ENCODE measurements around the gene SSR2.

Gene SSR2

DNA sequence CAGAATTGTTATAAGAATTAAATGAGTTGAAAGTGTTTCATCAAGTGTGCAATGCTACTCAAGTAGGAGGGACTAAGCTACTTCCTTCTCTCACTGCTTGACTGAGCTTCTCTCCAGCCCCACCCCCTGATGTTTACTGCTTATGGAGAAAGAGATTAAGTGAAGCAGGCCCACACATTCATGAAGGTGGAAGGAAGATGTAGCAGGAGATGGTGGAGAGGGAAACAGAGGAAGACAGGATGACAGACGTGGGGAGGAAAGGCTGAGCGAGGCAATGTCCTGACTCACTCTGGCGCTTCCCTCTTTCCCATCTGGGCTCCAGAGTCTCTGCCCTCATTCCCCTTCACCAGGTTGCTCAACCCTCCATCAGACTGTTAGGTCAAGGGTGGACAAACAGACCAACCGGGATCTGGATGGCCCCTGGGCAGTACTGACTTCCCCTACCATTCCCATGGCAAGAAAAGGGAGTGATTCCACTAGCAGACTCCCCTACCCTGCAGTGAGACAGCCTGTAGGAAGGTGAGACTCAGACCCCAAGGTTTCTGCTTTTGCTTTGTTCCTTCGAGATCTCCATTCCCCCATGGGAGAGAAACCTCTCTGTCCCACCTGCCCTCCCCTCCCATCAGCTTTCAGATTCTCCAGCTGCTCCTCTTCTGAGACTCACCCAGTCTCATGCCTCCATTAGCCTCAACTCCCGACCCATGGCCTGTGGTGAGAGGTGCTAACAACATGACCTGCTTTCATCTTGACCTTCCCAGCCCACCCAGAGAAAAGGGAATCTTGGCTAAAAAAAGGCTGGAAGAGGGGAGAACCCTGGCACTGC is 39.3 kb downstream of the SSR2 start:
- Mint-ChIP-seq H3K27ac (ENCODE audit: low read depth) (peak overlapping the region; percentile 90), H3K9me3 (no peaks in the 10 kb centered on the region), H3K4me1 (peaks cover 66% of the 10 kb centered on the region), H3K27me3 (no peaks in the 10 kb centered on the region), H3K36me3 (ENCODE audit: insufficient read depth) (peaks cover 13% of the 10 kb centered on the region), H3K4me3 (peak overlapping the region; percentile 90)
- ATAC-seq (replicated peaks; ENCODE audit: extremely low read depth, poor library complexity, severe bottlenecking) = no peak
- DNase-seq (ENCODE audit: low spot score in 2 of 2) = no peak

DNA sequence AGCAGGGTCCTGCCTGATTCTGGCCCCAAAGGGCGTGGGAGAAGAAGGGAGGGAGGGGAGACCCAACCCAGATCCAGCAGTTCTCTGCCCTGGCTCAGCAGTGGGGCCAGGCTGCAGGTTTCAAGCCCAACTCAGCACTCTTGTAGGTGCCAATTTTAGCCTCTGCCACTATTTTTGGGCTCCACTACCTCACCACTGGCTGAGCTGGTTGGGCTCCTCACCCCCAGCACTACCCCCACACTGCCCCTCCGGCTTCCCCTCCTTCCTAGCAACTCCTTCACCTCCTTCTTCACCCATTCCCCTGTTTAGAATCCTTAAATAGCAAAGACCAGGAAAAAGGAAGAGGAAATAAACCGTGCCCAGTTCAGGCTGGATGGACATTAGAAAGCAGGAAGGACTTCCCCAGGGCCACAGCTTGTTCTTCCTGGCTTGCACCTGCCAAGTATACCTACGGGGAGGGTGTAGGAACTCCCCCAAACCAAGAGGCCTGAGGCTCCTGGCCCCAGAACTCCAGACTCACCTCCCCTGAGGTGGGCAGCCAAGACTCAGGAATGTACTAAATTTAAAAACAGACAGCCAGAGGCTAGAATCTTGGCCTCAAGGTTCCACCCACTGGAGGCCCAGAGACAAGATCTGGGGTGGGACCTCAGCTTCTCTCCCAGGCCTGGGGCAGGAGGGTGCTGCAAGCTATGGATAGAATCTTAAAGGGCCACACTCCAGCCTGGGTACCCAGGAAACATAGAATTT is 41.0 kb downstream of the SSR2 start:
- Mint-ChIP-seq H3K27me3 (no peaks in the 10 kb centered on the region), H3K4me1 (peaks cover 83% of the 10 kb centered on the region), H3K36me3 (ENCODE audit: insufficient read depth) (peaks cover 13% of the 10 kb centered on the region), H3K27ac (ENCODE audit: low read depth) (peak overlapping the region; percentile 90), H3K9me3 (no peaks in the 10 kb centered on the region), H3K4me3 (peak overlapping the region; percentile 90)
- ATAC-seq (replicated peaks; ENCODE audit: extremely low read depth, poor library complexity, severe bottlenecking) = no peak
- DNase-seq (ENCODE audit: low spot score in 2 of 2) = no peak

DNA sequence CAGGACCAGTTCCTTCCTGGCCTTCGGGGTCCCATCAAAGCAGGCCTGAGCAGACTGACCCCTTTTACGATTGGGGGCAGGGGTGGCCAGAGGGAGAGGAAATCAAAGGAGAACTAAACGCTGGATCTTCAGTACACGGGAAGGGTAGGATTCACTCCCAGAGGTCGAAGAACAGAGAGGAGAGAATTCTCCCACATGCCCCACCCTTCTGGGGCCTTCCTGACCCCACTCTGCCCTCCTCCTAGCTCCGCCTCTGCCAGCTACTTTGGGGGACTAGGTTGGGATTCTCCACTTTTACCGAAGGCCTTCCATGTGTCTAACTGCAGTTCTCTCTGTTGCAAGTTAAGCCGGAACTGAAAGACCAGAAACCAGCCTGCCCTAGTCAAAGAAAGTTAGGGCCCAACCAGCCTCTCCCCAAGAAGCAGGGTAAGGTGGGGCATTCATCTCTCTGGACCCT is 41.8 kb downstream of the SSR2 start:
- peak overlapping the region; percentile 90 for H3K27ac Mint-ChIP-seq (ENCODE audit: low read depth)
- H3K27me3 Mint-ChIP-seq = no peaks in the 10 kb centered on the region
- H3K9me3 Mint-ChIP-seq = no peaks in the 10 kb centered on the region
- H3K4me3 Mint-ChIP-seq = peak overlapping the region; percentile 90
- H3K36me3 Mint-ChIP-seq (ENCODE audit: insufficient read depth) = peaks cover 13% of the 10 kb centered on the region
- peaks cover 84% of the 10 kb centered on the region for H3K4me1 Mint-ChIP-seq
- DNase-seq (ENCODE audit: low spot score in 2 of 2) (no peak), ATAC-seq (replicated peaks; ENCODE audit: extremely low read depth, poor library complexity, severe bottlenecking) (peak; percentile 20)

DNA sequence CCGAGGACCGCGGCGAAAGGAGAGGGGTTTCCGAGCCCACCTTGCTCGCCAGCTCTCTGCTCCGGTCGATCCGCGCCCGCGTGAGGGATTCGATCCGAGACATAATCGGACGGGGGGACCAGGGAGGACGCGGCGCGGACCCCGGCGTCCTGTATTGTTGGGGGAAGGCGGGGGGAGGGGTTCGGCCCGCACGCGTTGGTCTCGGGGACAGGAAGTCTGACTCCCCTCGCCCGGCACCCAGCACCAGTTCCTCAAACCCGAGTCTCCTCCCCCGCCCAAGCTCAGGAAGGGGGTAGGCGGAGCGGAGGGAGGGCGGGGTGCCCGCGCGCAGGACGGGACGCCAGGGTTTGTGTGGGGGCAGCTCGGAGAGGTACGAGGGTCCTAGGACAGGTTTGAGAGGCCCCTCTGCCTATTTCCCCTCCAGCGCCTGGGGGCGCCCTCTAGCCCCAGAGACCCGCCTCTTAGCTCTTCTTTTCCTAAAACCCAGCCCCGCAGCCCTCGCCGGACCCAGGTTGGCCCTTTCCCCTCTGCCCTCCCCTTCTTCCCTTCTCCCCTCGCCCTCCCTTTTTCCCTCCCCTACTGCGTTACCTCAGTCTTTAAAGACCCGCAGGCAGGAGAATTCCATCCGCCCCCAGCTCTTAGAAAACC is 42.3 kb downstream of the SSR2 start, which contains the start of gene ARHGEF2:
Gene ARHGEF2, minus strand, starts transcription at position 223 of the 648 bp plus-strand sequence. Its CDS starts 120 bp downstream, at position 103.
- DNase-seq (ENCODE audit: low spot score in 2 of 2) = peak; percentile 44 to 52
- Mint-ChIP-seq H3K9me3 (no peaks in the 10 kb centered on the region), H3K27me3 (no peaks in the 10 kb centered on the region), H3K4me3 (peak within 1 kb of the TSS; percentile 90), H3K36me3 (ENCODE audit: insufficient read depth) (peaks cover 13% of the 10 kb centered on the region), H3K4me1 (peaks cover 84% of the 10 kb centered on the region), H3K27ac (ENCODE audit: low read depth) (peak within 1 kb of the TSS; percentile 90)
- ATAC-seq (replicated peaks; ENCODE audit: extremely low read depth, poor library complexity, severe bottlenecking) = peak; percentile 63

DNA sequence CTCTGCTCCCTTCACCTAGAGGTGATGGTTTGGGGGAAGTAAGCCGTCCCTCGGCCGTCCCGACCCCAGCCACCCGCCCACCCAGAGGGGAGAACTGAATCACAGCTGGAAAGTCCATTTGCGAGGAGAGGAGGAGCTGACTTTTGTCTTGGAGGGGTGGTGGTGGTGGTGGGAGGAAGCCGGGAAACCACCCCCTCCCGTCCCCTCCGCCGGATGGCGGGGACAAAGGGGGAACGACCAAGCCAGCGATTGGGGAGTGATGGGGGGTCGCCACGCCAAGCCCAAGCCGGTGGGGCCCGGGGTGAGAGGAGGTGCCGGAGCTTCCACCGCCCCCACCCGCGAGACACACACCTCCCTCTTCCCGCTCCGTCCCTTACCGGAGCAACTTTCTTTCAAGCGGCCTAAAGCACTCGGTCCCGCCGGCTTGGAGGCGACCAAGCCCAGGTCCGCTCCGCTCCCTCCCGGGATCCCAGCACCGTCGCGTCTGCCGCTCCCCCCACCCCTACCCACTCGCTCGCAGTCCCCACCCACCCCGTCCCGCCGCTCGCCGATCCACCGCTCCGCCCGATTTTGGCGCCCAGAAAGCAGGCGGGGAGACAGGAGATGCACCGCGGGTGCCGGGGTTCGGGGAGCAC is 42.9 kb downstream of the SSR2 start:
- DNase-seq (ENCODE audit: low spot score in 2 of 2) (no peak), ATAC-seq (replicated peaks; ENCODE audit: extremely low read depth, poor library complexity, severe bottlenecking) (peak; percentile 22)
- Mint-ChIP-seq H3K9me3 (no peaks in the 10 kb centered on the region), H3K4me1 (peaks cover 85% of the 10 kb centered on the region), H3K27me3 (no peaks in the 10 kb centered on the region), H3K27ac (ENCODE audit: low read depth) (peak overlapping the region; percentile 90), H3K4me3 (peak overlapping the region; percentile 90), H3K36me3 (ENCODE audit: insufficient read depth) (peaks cover 14% of the 10 kb centered on the region)

DNA sequence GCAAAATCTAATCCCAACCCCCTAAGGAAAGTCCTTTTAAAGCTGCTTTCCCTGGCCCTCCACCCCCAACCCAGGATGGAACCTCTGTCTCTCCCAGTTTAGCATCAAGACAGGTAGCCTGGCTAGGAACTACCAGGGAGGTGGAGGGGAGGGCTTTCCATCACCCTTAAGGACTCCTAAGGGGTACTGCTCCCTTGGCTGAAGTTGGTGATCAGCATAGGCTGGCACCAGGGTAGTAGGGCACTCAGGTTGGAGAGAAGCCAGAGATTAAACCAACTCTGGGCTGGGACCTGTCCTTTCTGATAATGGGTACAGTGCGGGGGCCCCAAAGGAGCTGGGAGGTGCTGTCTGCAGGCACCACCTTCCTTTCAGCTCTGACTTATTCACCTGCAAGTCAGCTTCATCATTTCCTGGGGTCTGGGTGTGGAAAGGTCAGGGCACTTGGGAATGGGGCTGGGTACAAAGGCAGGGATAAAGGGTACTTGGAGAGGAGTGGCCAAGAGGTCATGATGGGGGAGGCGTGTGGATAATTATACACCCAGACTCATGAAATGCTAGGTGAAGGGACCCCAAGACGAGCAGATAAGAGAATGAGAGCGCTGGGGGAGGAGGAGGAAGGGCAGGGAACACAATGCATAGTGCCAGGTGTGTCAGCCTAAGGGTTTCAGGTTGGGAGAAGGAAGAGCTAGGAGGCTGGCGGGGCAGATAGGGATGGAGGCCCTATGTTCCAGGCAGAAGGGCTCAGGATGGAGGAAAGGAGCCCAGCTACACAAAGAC is 43.6 kb downstream of the SSR2 start:
- Mint-ChIP-seq H3K36me3 (ENCODE audit: insufficient read depth) (peaks cover 15% of the 10 kb centered on the region), H3K9me3 (no peaks in the 10 kb centered on the region), H3K27ac (ENCODE audit: low read depth) (peak overlapping the region; percentile 90), H3K4me1 (peaks cover 86% of the 10 kb centered on the region), H3K4me3 (peak overlapping the region; percentile 90), H3K27me3 (no peaks in the 10 kb centered on the region)
- ATAC-seq (replicated peaks; ENCODE audit: extremely low read depth, poor library complexity, severe bottlenecking) = no peak
- DNase-seq (ENCODE audit: low spot score in 2 of 2) = no peak

DNA sequence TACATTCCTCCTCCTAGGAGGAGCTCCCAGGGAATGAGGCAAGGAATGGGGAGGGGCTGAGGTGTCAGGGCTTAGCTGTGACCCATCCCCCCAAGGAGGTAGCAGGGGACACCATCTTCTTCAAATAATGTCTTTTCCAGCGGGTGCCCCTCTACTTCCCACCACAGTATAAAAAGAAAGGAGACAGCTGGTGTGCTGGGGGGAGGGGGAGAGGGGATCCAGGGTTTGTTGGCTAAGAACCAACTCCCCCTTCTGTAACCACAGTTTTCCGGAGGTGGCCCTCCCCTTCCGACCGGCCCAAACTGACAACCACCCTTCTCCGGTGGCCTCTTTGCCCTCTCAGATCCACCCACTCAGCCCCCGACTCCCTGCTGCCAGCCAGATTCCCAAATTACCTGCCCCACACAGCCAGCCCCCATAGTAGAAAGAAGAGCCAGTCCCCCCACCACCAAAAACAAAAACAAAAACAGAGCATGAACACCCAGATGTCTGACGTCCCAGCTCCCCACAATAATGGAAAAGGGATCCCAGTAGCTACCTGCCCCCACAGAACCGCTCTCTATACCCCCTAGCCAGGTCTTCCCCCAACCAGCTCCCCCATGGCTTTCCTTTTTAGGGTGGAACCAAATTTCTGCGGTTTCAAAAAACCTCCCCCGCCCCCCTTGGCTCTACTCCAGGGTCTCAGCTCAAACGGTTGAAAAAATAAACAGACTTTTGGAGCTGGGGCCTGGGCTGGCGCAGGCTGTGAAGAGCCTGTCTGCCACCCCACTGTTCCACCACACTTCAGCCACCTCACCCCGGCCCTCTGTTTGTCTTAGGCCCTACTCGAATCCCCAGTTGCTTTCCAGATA is 44.5 kb downstream of the SSR2 start:
- Mint-ChIP-seq H3K4me1 (peaks cover 86% of the 10 kb centered on the region), H3K36me3 (ENCODE audit: insufficient read depth) (peaks cover 15% of the 10 kb centered on the region), H3K9me3 (no peaks in the 10 kb centered on the region), H3K27me3 (no peaks in the 10 kb centered on the region), H3K27ac (ENCODE audit: low read depth) (peak overlapping the region; percentile 90), H3K4me3 (peak overlapping the region; percentile 90)
- ATAC-seq (replicated peaks; ENCODE audit: extremely low read depth, poor library complexity, severe bottlenecking) (peak; percentile 29), DNase-seq (ENCODE audit: low spot score in 2 of 2) (peak; percentile 44 to 55)

DNA sequence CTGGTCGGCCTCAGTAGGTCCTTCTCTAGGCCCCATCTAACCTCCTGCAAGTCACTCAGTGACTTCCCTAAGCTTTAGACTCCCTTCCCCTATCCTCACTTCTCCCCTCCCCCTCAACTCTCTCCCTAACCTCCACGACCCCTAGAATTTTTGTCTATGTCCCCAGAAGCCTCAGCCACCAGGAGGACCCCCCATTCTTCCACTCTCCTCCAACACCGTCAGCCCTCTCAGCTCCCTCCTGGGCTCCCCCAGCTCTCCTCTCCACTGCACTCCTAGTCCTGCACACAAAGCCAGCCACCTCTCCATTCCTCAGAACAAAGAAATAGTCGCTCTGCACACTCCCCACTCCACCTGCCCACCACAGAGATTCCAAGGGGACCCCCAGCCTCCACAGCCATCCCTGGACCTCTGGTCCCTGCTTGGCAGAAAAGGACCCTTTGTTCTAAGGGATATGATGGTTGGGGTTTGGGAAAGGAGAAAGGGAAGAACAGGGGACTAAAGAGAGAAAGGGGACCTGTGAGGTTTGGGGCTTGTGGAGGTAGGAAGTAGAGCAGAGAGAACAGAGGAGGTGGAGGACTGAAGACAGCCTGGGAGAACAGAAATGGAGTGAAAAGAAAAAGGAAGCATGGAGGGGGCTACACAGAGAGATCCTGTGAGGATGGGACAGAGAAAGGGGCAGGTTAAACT is 45.2 kb downstream of the SSR2 start:
- H3K36me3 Mint-ChIP-seq (ENCODE audit: insufficient read depth) = peaks cover 17% of the 10 kb centered on the region

DNA sequence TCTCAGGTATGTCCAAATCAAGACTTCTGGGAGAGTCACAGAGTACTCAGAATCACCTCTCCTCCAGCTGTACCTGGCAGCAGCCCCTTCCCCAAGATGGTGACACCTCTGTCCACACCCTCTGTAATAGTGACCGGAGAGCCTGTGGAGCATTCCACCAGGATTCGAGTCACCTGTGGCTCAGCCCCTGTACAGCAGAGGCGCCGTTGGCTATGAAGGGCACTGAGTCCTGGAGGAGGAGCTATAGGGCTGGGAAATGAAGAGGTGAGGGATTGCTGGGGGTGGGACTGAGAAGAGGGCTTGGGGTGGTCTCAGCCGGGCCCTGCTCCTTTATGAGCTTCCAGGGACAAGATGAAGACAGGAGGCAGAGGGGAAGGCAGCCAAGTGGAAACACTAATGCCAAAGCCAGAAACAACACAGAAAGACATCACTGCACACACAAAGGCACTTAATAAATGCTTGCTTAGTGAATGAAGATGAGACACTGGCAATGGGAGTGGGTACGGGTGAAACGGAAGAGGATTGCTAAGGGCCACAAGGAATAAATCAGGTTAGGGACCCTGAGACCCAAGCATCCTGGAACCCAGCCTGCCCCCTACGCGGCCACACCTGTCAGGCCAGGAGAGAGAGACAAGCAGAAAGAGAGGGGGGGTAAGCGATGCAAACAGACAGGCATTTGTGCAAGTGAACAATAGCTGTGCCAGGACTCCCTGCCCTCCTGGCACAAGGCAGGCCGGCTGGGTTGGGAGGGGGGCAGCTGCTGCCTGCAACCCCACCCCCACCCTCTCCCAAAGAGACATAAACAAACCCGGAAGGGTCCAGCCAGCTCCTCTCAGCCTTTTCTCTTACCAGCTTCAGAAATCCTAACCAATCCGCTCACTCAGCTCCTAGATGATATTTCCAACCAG is 46.3 kb downstream of the SSR2 start:
- H3K9me3 Mint-ChIP-seq = no peaks in the 10 kb centered on the region
- no peaks in the 10 kb centered on the region for H3K27me3 Mint-ChIP-seq
- ATAC-seq (replicated peaks; ENCODE audit: extremely low read depth, poor library complexity, severe bottlenecking) = no peak
- peaks cover 86% of the 10 kb centered on the region for H3K4me1 Mint-ChIP-seq
- no peak for DNase-seq (ENCODE audit: low spot score in 2 of 2)
- H3K36me3 Mint-ChIP-seq (ENCODE audit: insufficient read depth) = peaks cover 25% of the 10 kb centered on the region
- H3K4me3 Mint-ChIP-seq = peak overlapping the region; percentile 90
- H3K27ac Mint-ChIP-seq (ENCODE audit: low read depth) = peak overlapping the region; percentile 90

More for the DNA sequence above, 45.2 kb downstream of the SSR2 start:
- ATAC-seq (replicated peaks; ENCODE audit: extremely low read depth, poor library complexity, severe bottlenecking) = no peak
- Mint-ChIP-seq H3K9me3 (no peaks in the 10 kb centered on the region), H3K27me3 (no peaks in the 10 kb centered on the region), H3K4me1 (peaks cover 86% of the 10 kb centered on the region), H3K4me3 (peak overlapping the region; percentile 90), H3K27ac (ENCODE audit: low read depth) (peak overlapping the region; percentile 90)
- no peak for DNase-seq (ENCODE audit: low spot score in 2 of 2)

DNA sequence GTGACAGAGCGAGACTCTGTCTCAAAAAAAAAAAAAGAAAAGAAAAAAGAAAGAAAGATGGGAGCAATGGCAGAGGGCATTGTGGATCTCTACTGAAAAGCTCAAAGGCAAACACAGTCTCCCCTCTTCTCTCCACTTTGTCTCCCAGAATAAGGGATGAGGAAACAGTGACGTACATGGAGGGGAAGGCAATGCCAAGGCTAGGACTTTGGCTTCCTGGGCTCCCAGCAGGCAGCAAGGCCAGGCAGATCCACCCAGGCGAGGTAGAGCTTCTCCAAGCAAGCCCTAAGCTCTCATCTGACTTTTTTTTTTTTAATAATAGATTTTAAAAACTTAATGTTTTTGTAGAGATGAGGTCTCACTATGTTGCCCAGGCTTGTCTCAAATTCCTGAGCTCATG is 47.0 kb downstream of the SSR2 start:
- Mint-ChIP-seq H3K36me3 (ENCODE audit: insufficient read depth) (peaks cover 29% of the 10 kb centered on the region), H3K27me3 (no peaks in the 10 kb centered on the region), H3K4me1 (peaks cover 87% of the 10 kb centered on the region), H3K9me3 (no peaks in the 10 kb centered on the region), H3K27ac (ENCODE audit: low read depth) (peak overlapping the region; percentile 91), H3K4me3 (peak overlapping the region; percentile 90)
- DNase-seq (ENCODE audit: low spot score in 2 of 2) (no peak), ATAC-seq (replicated peaks; ENCODE audit: extremely low read depth, poor library complexity, severe bottlenecking) (no peak)
